Measurements from ENCODE around the gene ARMC9.

The ARMC9 gene

GRCh38 chr2:231413921-231414476, 215.6 kb downstream of the ARMC9 start:
- no peak for DNase-seq (ENCODE audit: low read depth in 1 of 2, low spot score in 1 of 2)

- no peak for DNase-seq (ENCODE audit: low read depth in 1 of 2, low spot score in 1 of 2)
These were observed 216.6 kb downstream of the ARMC9 start for GRCh38 chr2:231415029-231415428.

DNA sequence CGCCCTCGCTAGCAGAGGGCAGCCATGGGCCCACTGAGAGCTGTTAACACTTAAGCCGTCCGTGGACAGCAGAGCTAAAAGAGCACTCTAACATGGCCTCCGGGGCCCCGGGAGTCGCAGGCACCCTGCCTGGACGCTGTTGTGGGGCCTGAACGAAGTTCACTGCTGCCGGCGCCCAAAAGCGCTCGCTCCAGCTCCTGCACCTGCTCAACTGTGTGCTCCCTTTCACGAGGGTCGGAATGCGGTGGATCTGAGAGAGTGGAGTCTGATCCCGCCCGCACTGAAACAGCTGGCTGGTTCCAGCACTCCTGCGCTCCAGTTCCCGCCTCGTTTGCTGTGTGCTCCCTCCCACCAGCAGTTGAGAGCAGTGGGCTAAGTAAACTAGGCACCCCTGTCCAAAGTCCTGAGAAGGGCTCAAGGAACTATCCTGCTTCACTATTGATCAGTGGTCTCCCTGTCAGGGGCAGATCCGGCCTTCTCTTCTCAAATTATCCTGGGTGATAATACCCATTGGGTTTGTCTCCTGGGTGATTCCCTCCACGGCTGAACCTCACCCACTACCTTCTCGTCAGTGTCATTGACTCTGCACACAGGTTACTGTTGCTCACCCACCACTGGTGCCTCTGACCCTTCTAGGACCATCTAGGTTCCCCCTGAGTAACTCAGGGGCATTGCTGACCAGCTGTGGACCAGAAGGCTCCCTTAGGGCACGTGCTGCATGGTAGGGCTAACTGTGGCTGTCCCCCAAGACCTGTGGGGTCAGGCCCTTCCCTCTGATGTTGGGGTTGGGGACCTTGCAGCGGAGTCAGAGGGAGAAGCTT, 220.6 kb downstream of the ARMC9 start:
- no peak for DNase-seq (ENCODE audit: low read depth in 1 of 2, low spot score in 1 of 2)

DNA sequence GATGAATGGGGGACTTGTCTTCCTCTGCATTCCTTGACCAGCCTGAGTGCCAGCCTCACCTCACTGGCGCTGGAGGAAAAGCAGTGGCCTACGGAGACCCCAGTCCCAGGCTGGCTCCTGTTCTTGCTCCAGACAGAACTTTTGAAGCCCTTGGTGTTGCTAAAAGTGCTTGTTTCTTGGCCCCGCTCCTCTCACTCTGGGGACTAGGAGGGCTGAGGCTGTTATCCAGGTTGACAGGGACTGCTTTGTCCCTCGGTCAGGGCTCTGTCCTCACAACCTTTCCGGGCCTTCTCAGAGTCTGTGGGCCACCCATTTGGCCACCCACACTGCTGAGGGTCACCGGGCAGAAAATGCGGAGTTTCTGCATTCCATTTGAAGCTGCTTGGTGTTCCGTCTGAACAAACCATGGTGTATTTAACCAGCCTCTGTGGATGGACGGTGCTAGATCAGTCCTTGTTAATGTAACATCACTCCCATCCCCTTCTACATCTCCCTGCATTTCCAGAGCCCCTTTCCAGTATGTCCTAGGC, 222.7 kb downstream of the ARMC9 start:
- no peak for DNase-seq (ENCODE audit: low read depth in 1 of 2, low spot score in 1 of 2)

DNA sequence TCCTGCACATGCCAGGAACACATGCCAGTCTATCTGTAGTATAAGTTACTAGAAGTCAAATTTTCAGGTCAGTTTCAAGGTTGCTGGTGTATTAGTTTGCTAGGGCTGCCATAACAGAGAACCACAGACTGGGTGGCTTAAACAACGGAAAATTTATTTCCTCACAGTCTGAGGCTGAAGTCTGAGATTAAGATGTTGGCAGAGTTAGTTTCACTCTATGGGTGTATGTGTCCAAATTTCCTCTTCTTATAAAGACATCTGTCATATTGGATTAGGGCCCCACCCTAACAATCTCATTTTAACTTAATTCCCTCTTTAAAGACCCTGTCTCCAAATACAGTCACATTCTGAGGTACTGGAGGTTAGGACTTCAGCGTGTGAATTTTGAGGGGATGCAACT, 223.6 kb downstream of the ARMC9 start:
- DNase-seq (ENCODE audit: low read depth in 1 of 2, low spot score in 1 of 2), result no peak

- DNase-seq (ENCODE audit: low read depth in 1 of 2, low spot score in 1 of 2), result no peak
These were observed 224.7 kb downstream of the ARMC9 start for GRCh38 chr2:231423176-231423575.
